SKM-1 treated with dmso at 0.1 percent for 144 hours (cell line): ENCODE data around the gene MICALL1.

ENCODE experiments used
- DNase-seq: peaks from one replicate; lab custom pipeline; 2025; ENCODE audit not compliant: unreplicated experiment; lab: John Stamatoyannopoulos, UW

Gene MICALL1

GRCh38 chr22:37906364-37907008, 389 bp downstream of the MICALL1 start:
- DNase-seq: no peak

GRCh38 chr22:37907036-37907954, 1.2 kb downstream of the MICALL1 start:
- DNase-seq: no peak

GRCh38 chr22:37909766-37910165, 3.7 kb downstream of the MICALL1 start:
- no peak for DNase-seq

- DNase-seq: no peak
These were observed 5.0 kb downstream of the MICALL1 start for GRCh38 chr22:37910890-37911672.

GRCh38 chr22:37911697-37912096, 5.6 kb downstream of the MICALL1 start:
- DNase-seq: no peak

- DNase-seq: no peak
These were observed 6.1 kb downstream of the MICALL1 start for GRCh38 chr22:37912171-37912570.

- no peak for DNase-seq
These were observed 7.2 kb downstream of the MICALL1 start for GRCh38 chr22:37913233-37913721.

- no peak for DNase-seq
These were observed 10.2 kb downstream of the MICALL1 start for GRCh38 chr22:37916311-37916710.

- DNase-seq: no peak
These were observed 11.9 kb downstream of the MICALL1 start for GRCh38 chr22:37917874-37918548.

GRCh38 chr22:37918580-37919270, 12.6 kb downstream of the MICALL1 start:
- no peak for DNase-seq

- DNase-seq: no peak
These were observed 14.0 kb downstream of the MICALL1 start for GRCh38 chr22:37920126-37920525.

- no peak for DNase-seq
These were observed 16.1 kb downstream of the MICALL1 start for GRCh38 chr22:37922191-37922590.

- no peak for DNase-seq
These were observed 17.8 kb downstream of the MICALL1 start for GRCh38 chr22:37923927-37924326.

- DNase-seq: no peak
These were observed 18.4 kb downstream of the MICALL1 start for GRCh38 chr22:37924386-37925065.

- DNase-seq: no peak
These were observed 19.2 kb downstream of the MICALL1 start for GRCh38 chr22:37925330-37925729.

- DNase-seq: no peak
These were observed 19.7 kb downstream of the MICALL1 start for GRCh38 chr22:37925767-37926166.

- no peak for DNase-seq
These were observed 20.3 kb downstream of the MICALL1 start for GRCh38 chr22:37926358-37926757.

- no peak for DNase-seq
These were observed 20.9 kb downstream of the MICALL1 start for GRCh38 chr22:37926771-37927636.

- no peak for DNase-seq
These were observed 21.5 kb downstream of the MICALL1 start for GRCh38 chr22:37927637-37927936.
